NT2/D1 (cell line): ENCODE results near the gene GNA12.

Experiments used
- DNase-seq: peaks from one replicate; pipeline ENCODE4 v3.0.0-alpha.2; 2011; ENCODE audit warnings: low read depth, low spot score
- H3K27me3 ChIP-seq: 2 replicates; pipeline ENCODE4 v1.6.0; 2011; ENCODE audit warnings: mild to moderate bottlenecking; ENCODE audit not compliant: insufficient read length, insufficient read depth
- H3K36me3 ChIP-seq: 2 replicates; pipeline ENCODE4 v1.6.1; 2011; ENCODE audit warnings: mild to moderate bottlenecking, low read length, mixed read lengths; ENCODE audit not compliant: insufficient read depth, insufficient read length
- H3K4me1 ChIP-seq: 2 replicates; pipeline ENCODE4 v1.5.1; 2011; ENCODE audit not compliant: insufficient read depth, insufficient read length
- H3K4me3 ChIP-seq: 2 replicates; pipeline ENCODE4 v1.5.1; 2011; ENCODE audit warnings: low read depth; ENCODE audit not compliant: insufficient read length
- H3K9ac ChIP-seq: 2 replicates; pipeline ENCODE4 v1.6.0; 2011; ENCODE audit warnings: low read depth; ENCODE audit not compliant: insufficient read length
- H3K9me3 ChIP-seq: 2 replicates; pipeline ENCODE4 v1.5.1; 2011; ENCODE audit warnings: mild to moderate bottlenecking, low read length; ENCODE audit not compliant: insufficient read depth
- SUZ12 ChIP-seq: IDR thresholded peaks from 2 replicates; pipeline ENCODE4 v1.6.1; 2011; ENCODE audit not compliant: insufficient read length, insufficient read depth; ENCODE audit errors: extremely low read depth
- YY1 ChIP-seq: IDR thresholded peaks from 2 replicates; pipeline ENCODE4 v1.6.1; 2011; ENCODE audit not compliant: insufficient read length, insufficient read depth
- ZNF274 ChIP-seq: IDR thresholded peaks from 2 replicates; pipeline ENCODE4 v1.6.1; 2011; ENCODE audit warnings: mild to moderate bottlenecking, low read depth, low read length

GNA12 gene

GRCh38 chr7:2810682-2811415 lies 33.3 kb downstream of the GNA12 start:
- no peaks in the 10 kb centered on the region for H3K27me3 ChIP-seq

GRCh38 chr7:2809903-2810625 lies 34.0 kb downstream of the GNA12 start:
- no peak for TF ChIP-seq YY1
- no peak for TF ChIP-seq ZNF274
- no peak for TF ChIP-seq SUZ12
- Histone ChIP-seq H3K4me1 (peaks cover 21% of the 10 kb centered on the region), H3K9me3 (no peaks in the 10 kb centered on the region), H3K27me3 (no peaks in the 10 kb centered on the region), H3K36me3 (peaks cover 25% of the 10 kb centered on the region), H3K4me3 (no peak overlapping the region), H3K9ac (no peak overlapping the region)
- no peak for DNase-seq

More at GRCh38 chr7:2810682-2811415, 33.3 kb downstream of the GNA12 start:
- H3K4me1 ChIP-seq, result peaks cover 21% of the 10 kb centered on the region
- no peak for DNase-seq
- TF ChIP-seq SUZ12, result no peak
- TF ChIP-seq ZNF274, result no peak
- no peak for TF ChIP-seq YY1
- H3K9me3 ChIP-seq, result no peaks in the 10 kb centered on the region
- H3K9ac ChIP-seq, result no peak overlapping the region
- no peak overlapping the region for H3K4me3 ChIP-seq
- peaks cover 25% of the 10 kb centered on the region for H3K36me3 ChIP-seq

- no peaks in the 10 kb centered on the region for H3K27me3 ChIP-seq
- H3K36me3 ChIP-seq, result peaks cover 25% of the 10 kb centered on the region
- no peak overlapping the region for H3K4me3 ChIP-seq
- no peaks in the 10 kb centered on the region for H3K9me3 ChIP-seq
- DNase-seq, result no peak
- no peak overlapping the region for H3K9ac ChIP-seq
- TF ChIP-seq SUZ12 (no peak), YY1 (no peak), ZNF274 (no peak)
- peaks cover 15% of the 10 kb centered on the region for H3K4me1 ChIP-seq
These were observed 35.0 kb downstream of the GNA12 start for GRCh38 chr7:2808891-2809665.

GRCh38 chr7:2807845-2808772 lies 36.0 kb downstream of the GNA12 start:
- no peaks in the 10 kb centered on the region for H3K27me3 ChIP-seq
- H3K9me3 ChIP-seq, result no peaks in the 10 kb centered on the region
- TF ChIP-seq SUZ12 (no peak), YY1 (no peak), ZNF274 (no peak)
- no peak for DNase-seq
- no peak overlapping the region for H3K4me3 ChIP-seq
- no peak overlapping the region for H3K9ac ChIP-seq
- H3K36me3 ChIP-seq, result peaks cover 17% of the 10 kb centered on the region
- H3K4me1 ChIP-seq, result peaks cover 12% of the 10 kb centered on the region

- Histone ChIP-seq H3K4me3 (no peak overlapping the region), H3K36me3 (peaks cover 14% of the 10 kb centered on the region), H3K9ac (no peak overlapping the region), H3K9me3 (no peaks in the 10 kb centered on the region), H3K27me3 (no peaks in the 10 kb centered on the region), H3K4me1 (peaks cover 18% of the 10 kb centered on the region)
- no peak for DNase-seq
- TF ChIP-seq ZNF274 (no peak), YY1 (no peak), SUZ12 (no peak)
These were observed 36.7 kb downstream of the GNA12 start for GRCh38 chr7:2807460-2807844.

GRCh38 chr7:2806571-2806970 lies 37.5 kb downstream of the GNA12 start:
- H3K9me3 ChIP-seq, result no peaks in the 10 kb centered on the region
- TF ChIP-seq ZNF274 (no peak), SUZ12 (no peak), YY1 (no peak)
- H3K4me1 ChIP-seq, result peaks cover 18% of the 10 kb centered on the region
- no peak overlapping the region for H3K4me3 ChIP-seq
- no peak overlapping the region for H3K9ac ChIP-seq
- no peak for DNase-seq
- no peaks in the 10 kb centered on the region for H3K27me3 ChIP-seq
- H3K36me3 ChIP-seq, result peaks cover 14% of the 10 kb centered on the region
